ENCODE data around the gene SNAPC3.

GRCh38 chr9:15416880-15417279 lies 5.8 kb upstream of the SNAPC3 start:
- TF ChIP-seq CHD2 (IDR thresholded peaks at IDR 0.05; ENCODE audit: low read length, partially characterized antibody) (no peak), PBX3 (IDR thresholded peaks at IDR 0.05) (no peak), JUNB (IDR thresholded peaks at IDR 0.05) (no peak), ZC3H11A (IDR thresholded peaks at IDR 0.05) (no peak), FOSL2 (IDR thresholded peaks at IDR 0.05) (no peak), FOSL2 (CRISPR knock-in tag; IDR thresholded peaks at IDR 0.05) (no peak), CTCF (IDR thresholded peaks at IDR 0.05) (peak; percentile 62)
- TF ChIP-seq, protein P1, sequence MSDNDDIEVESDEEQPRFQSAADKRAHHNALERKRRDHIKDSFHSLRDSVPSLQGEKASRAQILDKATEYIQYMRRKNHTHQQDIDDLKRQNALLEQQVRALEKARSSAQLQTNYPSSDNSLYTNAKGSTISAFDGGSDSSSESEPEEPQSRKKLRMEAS (IDR thresholded peaks at IDR 0.05), result no peak
